Heart right ventricle (tissue), 16 donors: Measurements from ENCODE around the gene SBF2. TPM values are rescaled to one million over a fixed set of nuclear protein-coding genes. Genes with fewer than 3 reads are reported as not detected.

ENCODE experiments used
- ATAC-seq, 8 donors: fragments of 200-7000 bp; cut with Tn5 transposase; one replicate each; pipeline ENCODE4 v1.9.1; 2020; ENCODE audit warnings: mild to moderate bottlenecking in 8 of 8, moderate library complexity in 8 of 8, moderate number of reproducible peaks in 1 of 8
- DNase-seq, 2 donors: peaks; one replicate each; pipeline ENCODE4 v3.0.0-alpha.2; 2020
- H3K27ac ChIP-seq, 10 donors: fragments of 200-600 bp; sonication (generic) in 2 of 10; one replicate each; pipeline versions ENCODE4 v1.5.0 to v1.8.0; 2020 to 2022; ENCODE audit warnings: mild to moderate bottlenecking in 3 of 10
- H3K27me3 ChIP-seq, 7 donors: fragments of 200-600 bp; one replicate each; pipeline ENCODE4 v1.8.0; 2021 to 2022; ENCODE audit warnings: mild to moderate bottlenecking in 2 of 7
- H3K36me3 ChIP-seq, 9 donors: fragments of 200-600 bp; sonication (generic) in 1 of 9; one replicate each; pipeline versions ENCODE4 v1.5.0 to v1.8.0; 2020 to 2022; ENCODE audit warnings: mild to moderate bottlenecking in 2 of 9
- H3K4me1 ChIP-seq, 9 donors: fragments of 200-600 bp; sonication (generic) in 1 of 9; one replicate each; pipeline versions ENCODE4 v1.5.0 to v1.8.0; 2020 to 2022; ENCODE audit warnings: mild to moderate bottlenecking in 4 of 9
- H3K4me3 ChIP-seq, 10 donors: fragments of 200-600 bp; sonication (generic) in 2 of 10; one replicate each; pipeline versions ENCODE4 v1.5.0 to v1.8.0; 2020 to 2022; ENCODE audit warnings: mild to moderate bottlenecking in 7 of 10, moderate library complexity in 2 of 10
- H3K9me3 ChIP-seq, 11 donors: fragments of 200-600 bp in 10 of 11; sonication (generic) in 2 of 11; one replicate each; pipeline versions ENCODE4 v1.5.0 to v1.8.0; 2013 to 2022; ENCODE audit warnings: mild to moderate bottlenecking in 2 of 11, control low read depth in 1 of 11, moderate library complexity in 1 of 11
- WGBS, 2 donors: extraction: QIAGEN DNeasy Blood & Tissue Kit; methylation state at CpG; one replicate each; pipeline ENCODE4 v1.1.7; 2013; ENCODE audit warnings: inconsistent platforms in 1 of 2; 5-methylcytosine and 5-hydroxymethylcytosine counted together
- intact Hi-C, 10 donors: fragments of 100-400 bp; cut with DNase I; formaldehyde crosslinking; loops; one replicate each; pipeline versions ENCODE4 v1.11.1 to v1.14.2; 2022
- polyA plus RNA-seq, 2 donors: library from polyadenylated mRNA; stranded (reverse); fragments of 200-250 nt; gene quantifications; one replicate each; pipeline ENCODE4 v1.2.3, GENCODE V29; 2013
- total RNA-seq, 10 donors: library from RNA; stranded (reverse); fragmentation: NEBNext Ultra II Directional in 3 of 10; extraction: Animal tissue kit (Norgen Biotek cat#: 25700) in 3 of 10; gene quantifications; one replicate each; pipeline versions ENCODE4 v1.2.1 to v1.2.4, GENCODE V29; 2021 to 2023
- TF ChIP-seq, protein P1 (sequence below), 9 donors: fragments of 200-600 bp; sonication (generic) in 2 of 9; IDR thresholded peaks; one replicate each; pipeline versions ENCODE4 v1.5.0 to v1.8.0; 2021 to 2022; ENCODE audit warnings: antibody characterized with exemption in 9 of 9, mild to moderate bottlenecking in 5 of 9, moderate library complexity in 1 of 9
- donor health status: Arrhythmogenic right ventricular cardiomyopathy.
- donor health status: ischemic (EF 13 %, LVEDD 7.1; RV severe dilation, severe dysfunction).
- donor health status: healthy with polysubstance abuse.
- donor health status: DM: no; HTN: yes; CAD: no.
- donor health status: DM: no; HTN: no; CAD: no.
- donor health status: ischemic (EF 25% LVEDD 6.9; RV normal size, moderate dysfunction).
- donor health status: ischemic (EF 25% LVEDD 5.7; RV mildly dilated, moderate dysfunction).
- donor health status: healthy.
- donor health status: DM: yes; HTN: yes; CAD: no.
- donor health status: Ischemic cardiomyopathy.
- donor health status: ischemic (EF 35%, LVEDD 5.7; RV mildly dilated, moderate dysfunction).
- donor health status: nonischemic (EF 11% LVEDD 7.7; RV severe dilation, severe dysfunction).
- donor health status: DM: yes; HTN: yes; CAD: no.
- donor health status: PGD.
- donor health status: ischemic (EF 29% LVEDD 5.4; RV normal size, mild dysfunction).
- donor health status: nonischemic (EF 23%, LVEDD 6.1; RV moderate dilation, normal function).

The SBF2 gene
- total and polyA plus RNA-seq, 12 donors: 8.9 to 27.1 (median 21.2) TPM

DNA sequence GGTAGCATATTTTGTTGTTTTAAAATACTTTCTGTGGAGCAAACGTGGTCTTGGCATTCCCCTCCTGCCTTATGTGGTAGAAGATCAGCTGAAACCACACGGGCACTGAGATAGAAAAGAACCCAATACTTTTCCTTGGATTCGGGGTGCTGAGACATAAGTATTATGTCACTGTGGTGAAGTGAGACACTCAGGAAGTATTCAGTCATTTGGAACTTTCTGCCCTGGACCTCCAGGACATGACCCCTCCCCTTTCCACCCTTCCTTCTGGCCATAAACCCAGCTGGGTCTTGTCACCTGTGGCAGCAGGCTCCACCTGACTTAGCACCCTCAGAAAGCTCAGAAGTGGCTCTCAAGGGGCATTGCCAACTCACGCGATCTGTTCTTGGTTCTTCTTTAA, 506.8 kb downstream of the SBF2 start:
- no peak for ATAC-seq
- no peaks in the 10 kb centered on the region for H3K9me3 ChIP-seq
- peaks cover 0 to 86% (median 9%) of the 10 kb centered on the region in 9 donors for H3K36me3 ChIP-seq
- no peak for DNase-seq
- intact Hi-C loops: no loop called here
- 89 to 93% methylated on average over 5 of the region's 5 CpGs for WGBS, 2 donors
- TF ChIP-seq, protein P1, sequence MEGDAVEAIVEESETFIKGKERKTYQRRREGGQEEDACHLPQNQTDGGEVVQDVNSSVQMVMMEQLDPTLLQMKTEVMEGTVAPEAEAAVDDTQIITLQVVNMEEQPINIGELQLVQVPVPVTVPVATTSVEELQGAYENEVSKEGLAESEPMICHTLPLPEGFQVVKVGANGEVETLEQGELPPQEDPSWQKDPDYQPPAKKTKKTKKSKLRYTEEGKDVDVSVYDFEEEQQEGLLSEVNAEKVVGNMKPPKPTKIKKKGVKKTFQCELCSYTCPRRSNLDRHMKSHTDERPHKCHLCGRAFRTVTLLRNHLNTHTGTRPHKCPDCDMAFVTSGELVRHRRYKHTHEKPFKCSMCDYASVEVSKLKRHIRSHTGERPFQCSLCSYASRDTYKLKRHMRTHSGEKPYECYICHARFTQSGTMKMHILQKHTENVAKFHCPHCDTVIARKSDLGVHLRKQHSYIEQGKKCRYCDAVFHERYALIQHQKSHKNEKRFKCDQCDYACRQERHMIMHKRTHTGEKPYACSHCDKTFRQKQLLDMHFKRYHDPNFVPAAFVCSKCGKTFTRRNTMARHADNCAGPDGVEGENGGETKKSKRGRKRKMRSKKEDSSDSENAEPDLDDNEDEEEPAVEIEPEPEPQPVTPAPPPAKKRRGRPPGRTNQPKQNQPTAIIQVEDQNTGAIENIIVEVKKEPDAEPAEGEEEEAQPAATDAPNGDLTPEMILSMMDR (IDR thresholded peaks at IDR 0.05): no peak
- H3K4me3 ChIP-seq: no peak overlapping the region
- H3K4me1 ChIP-seq: peaks cover 0 to 30% (median 12%) of the 10 kb centered on the region in 9 donors
- no peaks in the 10 kb centered on the region for H3K27me3 ChIP-seq
- peak overlapping the region in 3 of 10 donors; percentile 15 to 53 (median 29) for H3K27ac ChIP-seq

DNA sequence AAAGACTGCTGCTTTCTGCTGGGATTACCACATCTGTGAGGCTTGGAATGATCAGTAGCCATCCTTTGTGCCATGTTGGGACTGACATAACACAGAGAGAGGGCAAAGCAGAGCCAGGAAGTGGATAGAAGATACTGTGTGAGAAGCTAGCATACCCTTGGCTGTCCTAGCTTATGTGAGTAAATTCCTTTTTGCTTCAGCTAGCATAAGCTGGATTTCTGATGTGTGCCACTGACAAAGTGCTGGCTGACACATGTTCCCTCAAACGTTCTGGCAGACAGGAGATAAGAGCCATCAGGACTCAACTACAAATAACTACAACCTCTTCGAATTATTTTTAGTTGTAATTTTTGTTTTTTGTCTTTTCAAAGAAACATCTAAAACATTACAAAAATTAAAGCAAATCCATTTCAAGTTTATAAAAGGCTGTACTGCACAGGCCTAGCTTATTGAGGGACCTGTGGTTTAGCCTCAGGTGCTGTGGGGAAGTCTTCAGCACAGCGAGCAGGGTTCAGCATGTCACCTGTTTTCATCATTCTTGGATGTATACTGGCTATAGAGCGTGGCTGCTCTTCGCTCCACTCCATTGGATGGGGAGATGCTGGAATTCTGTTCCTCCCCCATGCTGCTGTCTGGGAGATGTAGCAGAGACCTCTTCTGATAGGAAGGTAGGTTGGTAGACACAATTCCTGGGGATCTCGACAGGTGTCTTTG, 509.3 kb downstream of the SBF2 start:
- TF ChIP-seq, protein P1 (IDR thresholded peaks at IDR 0.05): no peak
- intact Hi-C loops: no loop called here
- Histone ChIP-seq H3K4me3 (no peak overlapping the region), H3K9me3 (no peaks in the 10 kb centered on the region), H3K36me3 (peaks cover 0 to 100% (median 26%) of the 10 kb centered on the region in 9 donors), H3K27ac (peak overlapping the region in 8 of 10 donors; percentile 9 to 78 (median 64)), H3K27me3 (no peaks in the 10 kb centered on the region), H3K4me1 (peaks cover 0 to 30% (median 12%) of the 10 kb centered on the region in 9 donors)
- ATAC-seq (peak in 7 of 8 donors; percentile 30 to 88 (median 70)), DNase-seq (no peak)
- 58 to 72% methylated on average over 6 of the region's 6 CpGs for WGBS, 2 donors

DNA sequence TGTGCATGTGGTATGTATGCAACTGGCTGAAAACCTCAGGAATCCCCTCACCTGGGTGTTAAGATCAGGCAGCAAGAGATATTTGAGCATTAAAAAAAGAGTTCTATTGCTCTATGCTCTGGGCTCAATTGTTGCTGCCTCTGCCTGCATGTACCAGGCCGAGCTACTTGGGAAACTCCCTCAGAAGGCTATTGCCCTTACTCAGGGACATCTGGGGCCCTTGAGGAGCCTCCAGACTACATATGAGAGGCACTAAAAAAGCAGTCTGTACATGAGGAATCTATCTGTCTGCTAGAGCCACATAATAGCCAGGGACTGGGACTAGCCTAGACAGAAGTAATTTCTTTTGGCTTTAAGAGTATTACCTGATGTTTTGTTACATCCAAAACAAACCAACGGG, 510.0 kb downstream of the SBF2 start:
- Histone ChIP-seq H3K4me3 (no peak overlapping the region), H3K36me3 (peaks cover 0 to 100% (median 34%) of the 10 kb centered on the region in 9 donors), H3K9me3 (no peaks in the 10 kb centered on the region), H3K4me1 (peaks cover 0 to 30% (median 12%) of the 10 kb centered on the region in 9 donors), H3K27me3 (no peaks in the 10 kb centered on the region), H3K27ac (peak overlapping the region in 8 of 10 donors; percentile 9 to 78 (median 64))
- intact Hi-C loops: no loop called here
- 78 to 81% methylated on average over 2 of the region's 2 CpGs for WGBS, 2 donors
- ATAC-seq: peak in 1 of 8 donors; percentile 27
- TF ChIP-seq, protein P1 (IDR thresholded peaks at IDR 0.05): no peak
- DNase-seq: no peak

DNA sequence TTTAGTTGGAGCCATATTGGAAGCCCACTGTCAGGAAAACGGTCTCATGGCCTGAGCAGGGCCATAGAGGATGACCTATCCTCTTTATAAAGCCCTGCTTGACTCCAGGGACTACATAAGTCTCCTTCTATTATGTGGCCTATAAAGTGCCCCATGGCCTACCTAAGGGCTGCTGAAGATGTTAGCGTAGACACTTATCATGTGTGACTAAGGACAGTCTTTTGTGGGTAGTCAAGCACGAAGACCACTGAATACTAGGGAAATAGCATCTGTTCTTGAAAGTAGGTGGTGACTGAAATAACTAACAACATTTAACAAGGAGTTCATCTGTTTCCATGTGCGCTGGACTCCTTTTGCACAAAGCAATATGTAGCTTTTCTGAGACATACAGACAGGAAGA, 513.1 kb downstream of the SBF2 start:
- Histone ChIP-seq H3K27ac (no peak overlapping the region), H3K4me1 (peaks cover 0 to 17% (median 11%) of the 10 kb centered on the region in 9 donors), H3K27me3 (no peaks in the 10 kb centered on the region), H3K36me3 (peaks cover 0 to 89% (median 34%) of the 10 kb centered on the region in 9 donors), H3K9me3 (no peaks in the 10 kb centered on the region), H3K4me3 (no peak overlapping the region)
- DNase-seq (no peak), ATAC-seq (no peak)
- intact Hi-C loops: no loop called here
- TF ChIP-seq, protein P1 (IDR thresholded peaks at IDR 0.05): no peak
- WGBS, 2 donors: 95 to 97% methylated on average over 4 of the region's 4 CpGs
